GM12865 (cell line): Measurements from ENCODE around the gene KCNQ4.

Experiments
- DNase-seq: peaks from one replicate; pipeline ENCODE4 v3.0.0; 2010; ENCODE audit warnings: low read depth
- H3K4me3 ChIP-seq: 2 replicates; pipeline ENCODE4 v1.5.1; 2011; ENCODE audit warnings: mild to moderate bottlenecking, low read depth, low read length, control low read depth
- TF ChIP-seq, protein P1 (sequence below): IDR thresholded peaks from 2 replicates; pipeline ENCODE4 v1.5.1; 2011; ENCODE audit warnings: low read length, control low read depth, low read depth, inconsistent platforms; ENCODE audit not compliant: insufficient read depth; ENCODE audit errors: missing control alignments

KCNQ4 gene

DNA sequence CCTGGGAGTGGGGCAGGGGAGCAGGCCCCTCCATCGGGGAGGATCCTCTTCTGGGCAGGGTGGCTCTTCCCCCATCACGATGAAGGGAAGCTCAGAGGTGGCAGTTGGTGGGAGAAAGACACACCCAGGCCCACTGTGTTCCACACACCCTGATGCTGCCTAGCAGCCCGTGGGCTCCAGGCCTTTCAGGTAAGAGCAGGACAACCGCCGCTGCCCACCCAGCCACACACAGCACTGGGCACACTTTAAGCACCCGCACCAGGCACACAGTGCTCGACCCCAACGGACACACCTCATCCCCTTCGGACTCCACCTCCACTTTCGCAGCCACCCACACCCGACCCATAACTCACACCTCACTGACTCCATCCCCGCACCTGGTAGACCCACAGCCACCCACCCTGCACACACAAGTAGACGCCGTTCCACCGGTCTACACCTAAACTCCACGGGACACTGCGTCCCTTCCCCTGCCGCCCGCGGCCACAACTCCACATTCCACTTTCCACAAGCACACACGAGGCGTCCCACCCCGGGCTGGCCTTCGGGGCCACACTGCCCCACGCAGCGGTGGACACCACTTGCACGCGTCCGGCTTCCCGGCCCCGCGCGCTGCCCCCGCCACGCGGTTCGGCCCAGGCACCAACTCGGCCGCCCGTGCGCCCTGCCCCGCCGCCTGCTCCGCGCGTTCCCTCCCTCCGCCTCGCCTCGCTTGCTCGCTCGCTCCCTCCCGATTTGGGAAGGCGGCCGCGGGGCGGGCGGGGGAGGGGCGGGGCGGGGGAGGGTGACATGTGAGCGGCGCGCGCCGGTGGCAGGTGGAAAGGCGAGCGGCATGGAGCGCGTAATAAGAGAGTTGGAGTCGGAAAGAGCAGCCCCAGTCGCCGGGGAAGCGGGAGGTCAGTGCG, at the start of gene KCNQ4:
KCNQ4 (plus strand) TSS at position 787 of the 905 bp plus-strand sequence. CDS start 307 bp downstream, outside the sequence.
- DNase-seq = no peak
- TF ChIP-seq, protein P1, sequence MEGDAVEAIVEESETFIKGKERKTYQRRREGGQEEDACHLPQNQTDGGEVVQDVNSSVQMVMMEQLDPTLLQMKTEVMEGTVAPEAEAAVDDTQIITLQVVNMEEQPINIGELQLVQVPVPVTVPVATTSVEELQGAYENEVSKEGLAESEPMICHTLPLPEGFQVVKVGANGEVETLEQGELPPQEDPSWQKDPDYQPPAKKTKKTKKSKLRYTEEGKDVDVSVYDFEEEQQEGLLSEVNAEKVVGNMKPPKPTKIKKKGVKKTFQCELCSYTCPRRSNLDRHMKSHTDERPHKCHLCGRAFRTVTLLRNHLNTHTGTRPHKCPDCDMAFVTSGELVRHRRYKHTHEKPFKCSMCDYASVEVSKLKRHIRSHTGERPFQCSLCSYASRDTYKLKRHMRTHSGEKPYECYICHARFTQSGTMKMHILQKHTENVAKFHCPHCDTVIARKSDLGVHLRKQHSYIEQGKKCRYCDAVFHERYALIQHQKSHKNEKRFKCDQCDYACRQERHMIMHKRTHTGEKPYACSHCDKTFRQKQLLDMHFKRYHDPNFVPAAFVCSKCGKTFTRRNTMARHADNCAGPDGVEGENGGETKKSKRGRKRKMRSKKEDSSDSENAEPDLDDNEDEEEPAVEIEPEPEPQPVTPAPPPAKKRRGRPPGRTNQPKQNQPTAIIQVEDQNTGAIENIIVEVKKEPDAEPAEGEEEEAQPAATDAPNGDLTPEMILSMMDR = no peak
- H3K4me3 ChIP-seq = peak within 1 kb of the TSS; percentile 39

DNA sequence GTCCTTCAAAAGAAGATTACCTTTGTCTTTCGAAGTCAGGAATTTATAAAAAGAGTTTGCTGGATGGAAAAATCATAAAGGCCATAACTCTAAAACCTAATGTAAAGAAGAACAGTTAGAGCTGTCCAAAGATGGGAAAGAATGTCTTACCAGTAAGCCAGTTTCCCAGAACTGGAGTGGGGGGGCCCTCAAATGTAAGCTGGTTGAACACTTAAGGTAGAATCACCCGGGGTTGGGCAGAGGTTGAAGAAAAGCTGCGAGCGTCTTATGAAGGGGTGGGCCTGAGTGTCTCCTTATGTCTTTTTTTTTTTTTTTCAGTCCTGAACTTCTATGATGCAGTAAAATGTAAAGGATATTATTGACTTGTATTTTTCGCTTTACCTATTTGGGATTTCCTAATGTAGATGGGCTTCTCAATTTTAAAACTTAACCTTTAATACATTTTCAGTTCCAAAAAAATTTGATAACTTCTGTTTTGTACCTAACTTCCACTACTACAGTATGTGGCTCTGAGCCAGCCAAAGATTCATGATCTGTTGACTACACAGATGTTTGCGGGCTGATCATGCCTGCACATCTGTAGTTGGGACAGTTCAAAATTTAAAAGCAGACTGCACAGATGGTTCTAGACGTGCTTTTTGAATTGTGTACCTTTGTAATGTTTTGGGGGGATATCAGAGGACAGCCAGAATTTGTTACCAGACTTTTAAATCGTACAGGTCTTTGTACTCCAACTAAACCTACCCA, 48.5 kb upstream of the KCNQ4 start:
- DNase-seq = no peak
- TF ChIP-seq, protein P1 = no peak
- no peak overlapping the region for H3K4me3 ChIP-seq

DNA sequence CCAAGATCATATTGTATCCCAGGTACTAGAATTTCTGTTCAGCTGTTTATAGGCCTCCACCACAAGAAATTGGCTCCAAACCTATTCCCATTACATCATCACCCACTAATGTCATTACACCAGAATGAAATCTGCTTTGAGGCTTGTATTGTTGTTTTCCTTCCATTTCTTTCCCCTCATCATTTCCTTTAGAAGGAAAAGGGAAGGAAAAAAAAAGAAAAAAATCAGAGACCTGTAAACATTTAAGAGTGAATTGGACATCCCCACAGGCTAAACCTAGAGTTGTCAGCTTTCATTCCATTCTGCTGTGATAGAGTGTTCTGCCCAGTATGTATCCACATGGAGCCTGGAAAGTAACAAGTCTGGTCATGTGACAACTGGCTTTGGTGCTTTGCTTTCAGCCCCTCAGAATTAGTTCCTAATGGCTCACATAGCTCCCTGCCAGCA, 47.5 kb upstream of the KCNQ4 start:
- TF ChIP-seq, protein P1 = no peak
- no peak overlapping the region for H3K4me3 ChIP-seq
- no peak for DNase-seq

- H3K4me3 ChIP-seq = no peak overlapping the region
- DNase-seq = no peak
- TF ChIP-seq, protein P1 = no peak
Observed at GRCh38 chr1:40738831-40739230, 44.8 kb upstream of the KCNQ4 start.

GRCh38 chr1:40739455-40740008, 44.1 kb upstream of the KCNQ4 start:
- H3K4me3 ChIP-seq = no peak overlapping the region
- TF ChIP-seq, protein P1 = no peak
- DNase-seq = no peak

GRCh38 chr1:40740039-40740996, 43.3 kb upstream of the KCNQ4 start:
- TF ChIP-seq, protein P1 = no peak

More at GRCh38 chr1:40740039-40740996, 43.3 kb upstream of the KCNQ4 start:
- H3K4me3 ChIP-seq = no peak overlapping the region
- no peak for DNase-seq
